ENCODE measurements around the gene TMEM154. TPM values are rescaled to one million over a fixed set of nuclear protein-coding genes. Genes with fewer than 3 reads are reported as not detected.

Gene TMEM154
- total RNA-seq, 1 donor from 2014 or later: 1.9 TPM

GRCh38 chr4:152698089-152698499 is 18.3 kb upstream of the TMEM154 start:
- ATAC-seq (ENCODE audit: poor library complexity): no peak
- intact Hi-C loops (cut with DNase I): no loop called here
- DNase-seq: no peak

- no peak for ATAC-seq (ENCODE audit: poor library complexity)
- intact Hi-C loops (cut with DNase I): no loop called here
- DNase-seq: no peak
Measured at GRCh38 chr4:152697284-152698088, 17.7 kb upstream of the TMEM154 start.

- intact Hi-C loops (cut with DNase I): no loop called here
- DNase-seq (no peak), ATAC-seq (ENCODE audit: poor library complexity) (no peak)
Measured at GRCh38 chr4:152696764-152697261, 17.0 kb upstream of the TMEM154 start.

GRCh38 chr4:152693871-152694270 is 14.1 kb upstream of the TMEM154 start:
- intact Hi-C loops (cut with DNase I): no loop called here
- DNase-seq (no peak), ATAC-seq (ENCODE audit: poor library complexity) (no peak)

- DNase-seq (no peak), ATAC-seq (ENCODE audit: poor library complexity) (no peak)
- intact Hi-C loops (cut with DNase I): no loop called here
Measured at GRCh38 chr4:152691761-152692160, 12.0 kb upstream of the TMEM154 start.

- DNase-seq: no peak
- ATAC-seq (ENCODE audit: poor library complexity): peak; percentile 85
- intact Hi-C loops (cut with DNase I): no loop called here
Measured at GRCh38 chr4:152690706-152691651, 11.2 kb upstream of the TMEM154 start.

- ATAC-seq (ENCODE audit: poor library complexity) (peak; percentile 14), DNase-seq (no peak)
- intact Hi-C loops (cut with DNase I): no loop called here
Measured at GRCh38 chr4:152689615-152690501, 10.1 kb upstream of the TMEM154 start.

GRCh38 chr4:152687974-152688599 is 8.3 kb upstream of the TMEM154 start:
- peak; percentile 74 for ATAC-seq (ENCODE audit: poor library complexity)
- intact Hi-C loops (cut with DNase I): no loop called here
- no peak for DNase-seq

GRCh38 chr4:152686452-152687013 is 6.7 kb upstream of the TMEM154 start:
- DNase-seq (no peak), ATAC-seq (ENCODE audit: poor library complexity) (no peak)
- intact Hi-C loops (cut with DNase I): no loop called here

GRCh38 chr4:152684587-152684986 is 4.8 kb upstream of the TMEM154 start:
- DNase-seq: no peak
- no peak for ATAC-seq (ENCODE audit: poor library complexity)
- intact Hi-C loops (cut with DNase I): no loop called here

GRCh38 chr4:152684007-152684406 is 4.2 kb upstream of the TMEM154 start:
- DNase-seq: peak; percentile 61
- ATAC-seq (ENCODE audit: poor library complexity): peak; percentile 80
- intact Hi-C loops (cut with DNase I): no loop called here

- ATAC-seq (ENCODE audit: poor library complexity) (no peak), DNase-seq (no peak)
- intact Hi-C loops (cut with DNase I): no loop called here
Measured at GRCh38 chr4:152682143-152682941, 2.5 kb upstream of the TMEM154 start.

GRCh38 chr4:152680988-152681603 is 1.3 kb upstream of the TMEM154 start:
- intact Hi-C loops (cut with DNase I): no loop called here
- DNase-seq (no peak), ATAC-seq (ENCODE audit: poor library complexity) (no peak)

- intact Hi-C loops (cut with DNase I): no loop called here
- no peak for DNase-seq
- ATAC-seq (ENCODE audit: poor library complexity): no peak
Measured at GRCh38 chr4:152678841-152679240, 956 bp downstream of the TMEM154 start.

- no peak for DNase-seq
- intact Hi-C loops (cut with DNase I): no loop called here
- no peak for ATAC-seq (ENCODE audit: poor library complexity)
Measured at GRCh38 chr4:152677117-152677516, 2.7 kb downstream of the TMEM154 start.

- intact Hi-C loops (cut with DNase I): no loop called here
Measured at GRCh38 chr4:152676052-152676854, 3.5 kb downstream of the TMEM154 start.

More at GRCh38 chr4:152676052-152676854, 3.5 kb downstream of the TMEM154 start:
- DNase-seq (no peak), ATAC-seq (ENCODE audit: poor library complexity) (no peak)

Measured in Right ventricle myocardium superior (tissue), 1 donor.